Neuronal stem cell (in vitro differentiated cells): ENCODE measurements around the gene MADD.

ENCODE experiments used
- DNase-seq: peaks from one replicate; pipeline ENCODE4 v3.0.0-alpha.2; 2013; ENCODE audit warnings: low spot score
- H2AFZ ChIP-seq: one replicate; pipeline ENCODE4 v1.6.1; 2013; ENCODE audit warnings: mild to moderate bottlenecking, low read length, inconsistent platforms
- H2AK5ac ChIP-seq: 2 replicates; pipeline ENCODE4 v1.6.1; 2013; ENCODE audit warnings: low read depth, mild to moderate bottlenecking, inconsistent platforms, low read length, moderate library complexity, mixed read lengths
- H2BK120ac ChIP-seq: 2 replicates; pipeline ENCODE4 v1.6.1; 2013; ENCODE audit warnings: low read depth, mild to moderate bottlenecking, inconsistent platforms, low read length, moderate library complexity, mixed read lengths
- H2BK12ac ChIP-seq: one replicate; pipeline ENCODE4 v1.6.1; 2013; ENCODE audit warnings: low read length, inconsistent platforms
- H2BK15ac ChIP-seq: 2 replicates; pipeline ENCODE4 v1.6.1; 2013; ENCODE audit warnings: mild to moderate bottlenecking, low read length, inconsistent platforms, mixed read lengths
- H2BK5ac ChIP-seq: one replicate; pipeline ENCODE4 v1.6.1; 2013; ENCODE audit warnings: inconsistent platforms, mild to moderate bottlenecking, low read length, moderate library complexity
- H3K14ac ChIP-seq: one replicate; pipeline ENCODE4 v1.6.1; 2013; ENCODE audit warnings: low read length, inconsistent platforms
- H3K18ac ChIP-seq: 2 replicates; pipeline ENCODE4 v1.6.1; 2013; ENCODE audit warnings: low read length, inconsistent platforms
- H3K23ac ChIP-seq: 2 replicates; pipeline ENCODE4 v1.6.1; 2013; ENCODE audit warnings: low read depth, mild to moderate bottlenecking, mixed read lengths, low read length, inconsistent platforms; ENCODE audit not compliant: poor library complexity
- H3K27ac ChIP-seq: replicated peaks from 3 replicates; pipeline ENCODE4 v1.5.1; 2013; ENCODE audit warnings: low read length, inconsistent platforms
- H3K27me3 ChIP-seq, 3 experiments: 2 replicates each; pipeline ENCODE4 v1.6.1; 2013; ENCODE audit warnings: low read length in 3 of 3, mild to moderate bottlenecking in 2 of 3, inconsistent platforms in 1 of 3, low read depth in 1 of 3, mixed read lengths in 1 of 3, moderate library complexity in 1 of 3; ENCODE audit not compliant: control insufficient read depth in 3 of 3, insufficient read depth in 3 of 3
- H3K36me3 ChIP-seq, 2 donors: replicated peaks in 1 of 2; 2 replicates each; pipeline ENCODE4 v1.6.1; 2013; ENCODE audit warnings: low read length in 2 of 2; ENCODE audit not compliant: control insufficient read depth in 2 of 2, insufficient read depth in 2 of 2
- H3K4ac ChIP-seq: 2 replicates; pipeline ENCODE4 v1.6.1; 2013; ENCODE audit warnings: inconsistent platforms, mild to moderate bottlenecking, low read length, moderate library complexity
- H3K4me1 ChIP-seq, 2 donors: 1 replicate in 1 of 2; 2 replicates in 1 of 2; pipeline ENCODE4 v1.6.1; 2013; ENCODE audit warnings: low read length in 2 of 2, low read depth in 1 of 2; ENCODE audit not compliant: control insufficient read depth in 2 of 2, insufficient read depth in 1 of 2
- H3K4me2 ChIP-seq: one replicate; pipeline ENCODE4 v1.6.1; 2013; ENCODE audit warnings: mild to moderate bottlenecking, low read length, inconsistent platforms; ENCODE audit not compliant: insufficient read depth, poor library complexity, severe bottlenecking
- H3K4me3 ChIP-seq, 2 donors: 2 replicates each; pipeline ENCODE4 v1.5.1; 2013; ENCODE audit warnings: low read length in 2 of 2, mild to moderate bottlenecking in 2 of 2, inconsistent platforms in 1 of 2, moderate library complexity in 1 of 2
- H3K79me1 ChIP-seq: one replicate; pipeline ENCODE4 v1.6.1; 2013; ENCODE audit warnings: low read depth, mild to moderate bottlenecking, inconsistent platforms, low read length, moderate library complexity
- H3K9ac ChIP-seq: one replicate; pipeline ENCODE4 v1.6.1; 2013; ENCODE audit warnings: mild to moderate bottlenecking, low read depth, low read length, inconsistent platforms; ENCODE audit not compliant: poor library complexity
- H3K9me3 ChIP-seq, 2 donors: replicated peaks in 1 of 2; 2 replicates each; pipeline versions ENCODE3 to v1.6.1; 2013; ENCODE audit warnings: low read length in 2 of 2, mild to moderate bottlenecking in 2 of 2, inconsistent platforms in 1 of 2, low read depth in 1 of 2, mixed read lengths in 1 of 2, moderate library complexity in 1 of 2; ENCODE audit not compliant: control insufficient read depth in 2 of 2, insufficient read depth in 1 of 2
- H4K8ac ChIP-seq: one replicate; pipeline ENCODE4 v1.6.1; 2013; ENCODE audit warnings: low read depth, mild to moderate bottlenecking, inconsistent platforms, low read length, moderate library complexity
- H4K91ac ChIP-seq: one replicate; pipeline ENCODE4 v1.6.1; 2013; ENCODE audit warnings: low read length, low read depth, mild to moderate bottlenecking, inconsistent platforms; ENCODE audit not compliant: poor library complexity
- WGBS, 2 donors: extraction: QIAGEN DNeasy Blood & Tissue Kit; methylation state at CpG; one replicate each; pipeline ENCODE4 v1.1.7; 2013; ENCODE audit warnings: missing lambda C conversion rate in 2 of 2, mixed read lengths in 1 of 2; ENCODE audit not compliant: insufficient read length in 2 of 2, insufficient replicate concordance in 1 of 2; ENCODE audit errors: extremely low coverage in 2 of 2; 5-methylcytosine and 5-hydroxymethylcytosine counted together

Gene MADD

GRCh38 chr11:47247502-47247901, 22.4 kb upstream of the MADD start:
- Histone ChIP-seq H3K23ac (no peak overlapping the region), H3K36me3 (peaks cover 23 to 46% of the 10 kb centered on the region in 2 donors), H3K18ac (no peak overlapping the region), H4K91ac (no peak overlapping the region), H3K4ac (no peak overlapping the region), H2AFZ (no peak overlapping the region), H3K27me3 (no peaks in the 10 kb centered on the region), H3K27ac (no peak overlapping the region), H3K4me2 (peak overlapping the region; percentile 73), H3K4me1 (peaks cover 6 to 10% of the 10 kb centered on the region in 2 donors), H2BK5ac (no peak overlapping the region), H3K14ac (no peak overlapping the region), H3K9me3 (no peaks in the 10 kb centered on the region), H3K9ac (no peak overlapping the region), H2BK12ac (no peak overlapping the region), H2BK15ac (no peak overlapping the region), H2AK5ac (peak overlapping the region; percentile 17), H2BK120ac (peak overlapping the region; percentile 13), H3K4me3 (peak overlapping the region; percentile 24 to 61), H4K8ac (no peak overlapping the region), H3K79me1 (peaks cover 7% of the 10 kb centered on the region)
- no CpG with 5 or more reads among the region's 5 CpGs for WGBS, 2 donors
- DNase-seq, result no peak

- H3K4me1 ChIP-seq, result peaks cover 6 to 10% of the 10 kb centered on the region in 2 donors
- H2BK5ac ChIP-seq, result peak overlapping the region; percentile 85
- no peak overlapping the region for H3K4ac ChIP-seq
- no peak overlapping the region for H2BK12ac ChIP-seq
- peak overlapping the region; percentile 96 for H3K23ac ChIP-seq
- no peak overlapping the region for H4K91ac ChIP-seq
- no peaks in the 10 kb centered on the region for H3K27me3 ChIP-seq
- H2AK5ac ChIP-seq, result no peak overlapping the region
- H3K9ac ChIP-seq, result peak overlapping the region; percentile 93
- H3K14ac ChIP-seq, result peak overlapping the region; percentile 22
- H3K79me1 ChIP-seq, result peaks cover 7% of the 10 kb centered on the region
- no CpG with 5 or more reads among the region's 7 CpGs for WGBS, 2 donors
- peak overlapping the region; percentile 13 for H2BK120ac ChIP-seq
- H4K8ac ChIP-seq, result no peak overlapping the region
- no peak overlapping the region for H2BK15ac ChIP-seq
- DNase-seq, result peak; percentile 51
- H2AFZ ChIP-seq, result peak overlapping the region; percentile 95
- peak overlapping the region; percentile 60 for H3K27ac ChIP-seq
- peak overlapping the region; percentile 73 for H3K4me2 ChIP-seq
- peak overlapping the region; percentile 89 for H3K18ac ChIP-seq
- peak overlapping the region; percentile 61 to 93 for H3K4me3 ChIP-seq
- H3K9me3 ChIP-seq, result no peaks in the 10 kb centered on the region
- H3K36me3 ChIP-seq, result peaks cover 21 to 38% of the 10 kb centered on the region in 2 donors
These were observed 21.6 kb upstream of the MADD start for GRCh38 chr11:47248304-47248663.

GRCh38 chr11:47248664-47249377, 21.1 kb upstream of the MADD start, which contains the start of gene ACP2:
Gene ACP2 (minus strand): TSS chr11:47248814. CDS start chr11:47248789, 25 bp downstream.
- peak within 1 kb of the TSS; percentile 13 for H2BK120ac ChIP-seq
- peaks cover 6 to 10% of the 10 kb centered on the region in 2 donors for H3K4me1 ChIP-seq
- peak within 1 kb of the TSS; percentile 73 for H3K4me2 ChIP-seq
- H3K27me3 ChIP-seq, result no peaks in the 10 kb centered on the region
- peak within 1 kb of the TSS; percentile 61 to 93 for H3K4me3 ChIP-seq
- no peak within 1 kb of the TSS for H2BK15ac ChIP-seq
- WGBS, 2 donors, result no CpG with 5 or more reads among the region's 45 CpGs
- peak within 1 kb of the TSS; percentile 22 for H3K14ac ChIP-seq
- H3K9me3 ChIP-seq, result no peaks in the 10 kb centered on the region
- peaks cover 11% of the 10 kb centered on the region for H3K79me1 ChIP-seq
- no peak within 1 kb of the TSS for H2BK12ac ChIP-seq
- DNase-seq, result peak; percentile 87
- H3K36me3 ChIP-seq, result peaks cover 18 to 33% of the 10 kb centered on the region in 2 donors
- peak within 1 kb of the TSS; percentile 93 for H3K9ac ChIP-seq
- no peak within 1 kb of the TSS for H3K4ac ChIP-seq
- peak within 1 kb of the TSS; percentile 96 for H3K23ac ChIP-seq
- H3K18ac ChIP-seq, result peak within 1 kb of the TSS; percentile 98
- peak within 1 kb of the TSS; percentile 46 for H2AK5ac ChIP-seq
- H3K27ac ChIP-seq, result peak within 1 kb of the TSS; percentile 91
- H4K91ac ChIP-seq, result peak within 1 kb of the TSS; percentile 49
- peak within 1 kb of the TSS; percentile 85 for H2BK5ac ChIP-seq
- peak within 1 kb of the TSS; percentile 95 for H2AFZ ChIP-seq
- H4K8ac ChIP-seq, result no peak within 1 kb of the TSS

DNA sequence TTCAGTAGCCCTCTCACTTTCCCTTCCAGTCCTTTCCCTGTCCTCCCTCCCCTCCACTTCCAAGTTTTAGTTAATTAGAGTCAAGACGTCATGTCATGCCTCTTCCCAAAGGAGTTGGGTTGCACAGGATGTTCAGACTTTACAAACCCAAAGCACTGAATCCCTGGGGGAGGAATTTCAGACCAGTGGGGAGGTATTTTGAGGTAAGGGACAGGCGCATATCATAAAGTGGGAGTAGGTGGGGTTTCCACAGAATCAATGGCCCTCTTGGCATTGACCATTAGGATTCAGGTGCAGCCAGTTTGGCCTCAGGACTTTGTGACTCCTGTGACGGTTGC, 20.6 kb upstream of the MADD start:
- Histone ChIP-seq H3K79me1 (peaks cover 11% of the 10 kb centered on the region), H3K36me3 (peaks cover 18 to 28% of the 10 kb centered on the region in 2 donors), H2BK15ac (no peak overlapping the region), H3K18ac (peak overlapping the region; percentile 98), H2BK5ac (peak overlapping the region; percentile 85), H3K4ac (no peak overlapping the region), H3K27ac (no peak overlapping the region), H3K9ac (peak overlapping the region; percentile 92), H4K91ac (peak overlapping the region; percentile 49), H2AK5ac (peak overlapping the region; percentile 46), H4K8ac (no peak overlapping the region), H3K23ac (peak overlapping the region; percentile 96), H3K9me3 (no peaks in the 10 kb centered on the region), H3K27me3 (no peaks in the 10 kb centered on the region), H3K14ac (no peak overlapping the region), H3K4me1 (peaks cover 6 to 10% of the 10 kb centered on the region in 2 donors), H2AFZ (peak overlapping the region; percentile 95), H2BK120ac (no peak overlapping the region), H3K4me3 (peak overlapping the region; percentile 61 to 93), H2BK12ac (no peak overlapping the region), H3K4me2 (peak overlapping the region; percentile 73)
- WGBS, 2 donors, result no CpG with 5 or more reads among the region's 3 CpGs
- DNase-seq, result no peak
